ENCODE measurements around the gene KDM2A.
A peak's percentile ranks its signal among the peaks of the same experiment; 100 is the strongest.

The KDM2A gene

GRCh38 chr11:67278135-67278938, 159.3 kb downstream of the KDM2A start:
- H3K36me3 ChIP-seq, result peaks cover 56% of the 10 kb centered on the region
- no peaks in the 10 kb centered on the region for H3K27me3 ChIP-seq (ENCODE audit: insufficient read depth, low read depth, severe bottlenecking)
- no peak overlapping the region for H3K4me3 ChIP-seq (ENCODE audit: low read depth, low read length)
- no peak for DNase-seq
- H3K9me3 ChIP-seq (ENCODE audit: severe bottlenecking), result no peaks in the 10 kb centered on the region
- peak overlapping the region; percentile 84 for H3K27ac ChIP-seq
- TF ChIP-seq CTCF (IDR thresholded peaks at IDR 0.05; ENCODE audit: low read depth, low read length), result no peak

- DNase-seq, result no peak
- no peak for TF ChIP-seq CTCF (IDR thresholded peaks at IDR 0.05; ENCODE audit: low read depth, low read length)
- Histone ChIP-seq H3K4me3 (ENCODE audit: low read depth, low read length) (no peak overlapping the region), H3K27ac (no peak overlapping the region), H3K36me3 (peaks cover 63% of the 10 kb centered on the region), H3K27me3 (ENCODE audit: insufficient read depth, low read depth, severe bottlenecking) (no peaks in the 10 kb centered on the region), H3K9me3 (ENCODE audit: severe bottlenecking) (no peaks in the 10 kb centered on the region)
These were observed 160.0 kb downstream of the KDM2A start for GRCh38 chr11:67278939-67279588.

GRCh38 chr11:67279589-67280340, 160.7 kb downstream of the KDM2A start:
- H3K27ac ChIP-seq, result no peak overlapping the region
- H3K4me3 ChIP-seq (ENCODE audit: low read depth, low read length), result no peak overlapping the region
- DNase-seq, result no peak
- H3K36me3 ChIP-seq, result peaks cover 70% of the 10 kb centered on the region
- H3K9me3 ChIP-seq (ENCODE audit: severe bottlenecking), result no peaks in the 10 kb centered on the region
- TF ChIP-seq CTCF (IDR thresholded peaks at IDR 0.05; ENCODE audit: low read depth, low read length), result no peak
- no peaks in the 10 kb centered on the region for H3K27me3 ChIP-seq (ENCODE audit: insufficient read depth, low read depth, severe bottlenecking)

- Histone ChIP-seq H3K27me3 (ENCODE audit: insufficient read depth, low read depth, severe bottlenecking) (no peaks in the 10 kb centered on the region), H3K4me3 (ENCODE audit: low read depth, low read length) (no peak overlapping the region), H3K9me3 (ENCODE audit: severe bottlenecking) (no peaks in the 10 kb centered on the region), H3K36me3 (peaks cover 76% of the 10 kb centered on the region), H3K27ac (no peak overlapping the region)
- no peak for TF ChIP-seq CTCF (IDR thresholded peaks at IDR 0.05; ENCODE audit: low read depth, low read length)
- no peak for DNase-seq
These were observed 161.3 kb downstream of the KDM2A start for GRCh38 chr11:67280341-67280787.

- no peak for DNase-seq
- H3K36me3 ChIP-seq, result peaks cover 79% of the 10 kb centered on the region
- no peak overlapping the region for H3K4me3 ChIP-seq (ENCODE audit: low read depth, low read length)
- H3K9me3 ChIP-seq (ENCODE audit: severe bottlenecking), result no peaks in the 10 kb centered on the region
- no peak overlapping the region for H3K27ac ChIP-seq
- TF ChIP-seq CTCF (IDR thresholded peaks at IDR 0.05; ENCODE audit: low read depth, low read length), result no peak
- H3K27me3 ChIP-seq (ENCODE audit: insufficient read depth, low read depth, severe bottlenecking), result no peaks in the 10 kb centered on the region
These were observed 161.9 kb downstream of the KDM2A start for GRCh38 chr11:67280788-67281551.

Measured in WERI-Rb-1 (cell line).